ENCODE measurements around the gene PTPRT.

GRCh38 chr20:42507874-42508273, 681.8 kb downstream of the PTPRT start:
- TF ChIP-seq CTCF (IDR thresholded peaks at IDR 0.05; ENCODE audit: low read length), result no peak
- TF ChIP-seq EZH2 (optimal IDR thresholded peaks at IDR 0.05; ENCODE audit: low read depth, low read length), result no peak
- TF ChIP-seq EZH2phosphoT487 (IDR thresholded peaks at IDR 0.05; ENCODE audit: low read length), result no peak

All from MM.1S (cell line).